NCI-H1436 treated with DMSO at 0.1 percent for 48 hours (cell line): ENCODE results near the gene ZNF506.
"Not testable (repeated sequence)": the region's sequence is repeated elsewhere in the genome, so short reads cannot be mapped to it uniquely, and the experiment has no call there.

Source experiments
- DNase-seq: peaks from one replicate; lab custom pipeline; 2025; lab: John Stamatoyannopoulos, UW

The ZNF506 gene

DNA sequence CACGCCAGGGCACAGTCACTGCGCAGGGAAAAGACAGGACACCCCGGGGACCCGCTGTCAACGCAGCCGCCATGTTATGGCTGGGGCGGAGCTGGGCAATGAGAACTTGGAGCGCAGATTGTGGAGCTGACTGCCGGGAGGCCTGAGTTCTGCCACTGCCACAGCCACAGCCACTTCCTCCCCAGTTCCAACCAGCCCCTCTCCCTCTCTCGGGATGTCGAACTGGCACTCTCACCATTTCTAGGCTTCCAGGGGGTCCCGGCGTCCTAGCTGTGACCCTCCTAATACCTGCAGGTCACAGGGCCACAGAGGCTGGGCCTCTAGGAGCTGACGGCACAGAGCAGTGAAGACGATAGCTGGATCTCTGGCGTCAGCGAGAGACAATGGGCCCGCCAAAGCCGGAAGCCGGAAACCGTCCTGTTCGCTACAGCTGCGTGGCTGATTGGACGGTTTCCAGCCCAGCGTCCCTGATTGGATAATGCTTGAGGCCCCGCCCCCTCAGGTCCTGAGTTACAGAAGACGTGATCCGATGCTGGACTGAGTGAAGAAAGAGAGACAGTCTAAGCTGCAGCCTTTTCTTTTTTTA lies at the start of gene ZNF506:
TSS of gene ZNF506 (minus strand) at position 385 of the 586 bp plus-strand sequence. CDS start at position 238, 147 bp downstream.
- DNase-seq, result peak; percentile 90

DNA sequence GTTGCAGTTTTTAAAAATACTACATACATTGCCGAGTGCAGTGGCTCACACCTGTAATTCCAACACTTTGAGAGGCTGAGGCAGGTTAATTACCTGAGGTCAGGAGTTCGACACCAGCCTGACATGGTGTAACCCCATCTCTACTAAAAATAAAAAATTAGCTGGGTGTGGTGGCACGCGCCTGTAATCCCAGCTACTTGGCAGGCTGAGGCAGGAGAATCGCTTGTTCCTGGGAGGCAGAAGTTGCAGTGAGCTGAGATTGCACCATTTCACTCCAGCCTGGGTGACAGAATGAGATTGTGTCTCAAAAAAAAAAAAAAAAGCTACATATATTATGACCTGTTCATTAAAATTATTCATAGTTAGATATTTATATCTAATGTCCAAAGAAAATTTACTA lies 48.5 kb upstream of the ZNF506 start:
- DNase-seq, result not testable (repeated sequence)

DNA sequence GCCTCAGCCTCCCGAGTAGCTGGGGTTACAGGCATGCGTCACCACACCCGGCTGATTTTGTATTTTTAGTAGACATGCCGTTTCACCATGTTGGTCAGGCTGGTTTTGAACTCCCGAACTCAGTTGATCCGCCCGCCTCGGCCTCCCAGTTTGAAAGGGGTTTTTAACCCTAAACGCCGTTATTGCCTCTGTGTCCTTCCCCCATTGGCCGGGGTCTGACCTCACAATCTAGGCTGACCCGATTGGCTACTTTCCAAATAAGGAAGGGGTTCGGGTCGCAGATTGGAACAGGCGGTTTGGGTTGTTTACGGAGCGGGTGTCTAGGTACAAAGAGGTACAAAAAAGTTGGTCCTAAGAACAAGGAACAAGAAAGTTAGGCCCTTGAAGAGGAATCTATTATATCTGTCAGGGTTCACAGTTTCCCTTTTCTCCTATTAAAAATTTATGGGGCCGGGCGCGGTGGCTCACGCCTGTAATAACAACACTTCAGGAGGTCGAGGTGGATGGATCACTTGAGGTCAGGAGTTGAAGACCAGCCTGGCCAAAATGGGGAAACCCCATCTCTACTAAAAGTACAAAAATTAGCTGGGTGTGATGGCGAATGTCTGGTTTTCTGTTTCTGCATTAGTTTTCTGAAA lies 45.2 kb upstream of the ZNF506 start:
- DNase-seq, result no peak

DNA sequence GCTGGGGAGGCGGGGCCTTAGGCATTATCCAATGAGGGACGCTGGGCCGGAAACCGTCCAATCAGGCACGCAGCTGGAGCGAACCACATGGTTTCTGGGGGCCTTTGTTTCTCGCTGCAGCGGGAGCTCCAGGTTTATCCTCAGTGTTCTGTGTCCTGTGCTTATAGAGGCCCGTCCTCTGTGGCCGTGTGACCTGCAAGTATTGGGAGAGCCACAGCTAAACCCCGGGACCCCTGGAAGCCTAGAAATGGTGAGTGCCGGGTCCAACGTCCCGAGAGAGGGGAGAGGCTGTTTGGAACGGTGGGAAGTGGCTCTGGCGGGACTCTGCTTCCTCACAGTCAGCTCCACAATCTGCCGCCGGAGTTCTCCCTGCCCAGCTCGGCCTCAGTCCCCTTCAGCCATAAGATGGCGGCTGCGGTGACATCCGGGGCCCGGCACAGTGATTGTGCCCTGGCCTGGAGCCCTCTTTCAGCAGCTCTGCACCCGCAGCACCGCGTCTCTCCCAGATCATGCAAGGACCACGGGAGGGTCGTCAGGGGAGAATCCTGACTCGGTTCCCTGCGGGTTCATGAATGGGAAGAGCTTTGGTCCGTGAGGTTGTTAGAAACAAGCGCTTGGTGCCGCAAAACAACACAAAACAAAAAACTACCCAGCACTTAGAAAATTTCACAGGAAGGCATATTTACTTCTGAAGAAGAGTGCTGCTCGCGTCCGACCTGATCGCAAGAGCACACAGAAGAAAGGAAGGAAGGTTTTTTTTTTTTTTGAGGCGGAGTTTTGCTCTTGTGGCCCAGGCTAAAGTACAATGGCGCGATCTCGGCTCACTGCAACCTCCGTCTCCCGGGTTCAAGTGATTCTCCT lies 44.4 kb upstream of the ZNF506 start, which contains the start of gene ZNF253:
TSS of gene ZNF253 (plus strand) at position 133 of the 861 bp plus-strand sequence. CDS start at position 248, 115 bp downstream.
- peak; percentile 89 for DNase-seq

DNA sequence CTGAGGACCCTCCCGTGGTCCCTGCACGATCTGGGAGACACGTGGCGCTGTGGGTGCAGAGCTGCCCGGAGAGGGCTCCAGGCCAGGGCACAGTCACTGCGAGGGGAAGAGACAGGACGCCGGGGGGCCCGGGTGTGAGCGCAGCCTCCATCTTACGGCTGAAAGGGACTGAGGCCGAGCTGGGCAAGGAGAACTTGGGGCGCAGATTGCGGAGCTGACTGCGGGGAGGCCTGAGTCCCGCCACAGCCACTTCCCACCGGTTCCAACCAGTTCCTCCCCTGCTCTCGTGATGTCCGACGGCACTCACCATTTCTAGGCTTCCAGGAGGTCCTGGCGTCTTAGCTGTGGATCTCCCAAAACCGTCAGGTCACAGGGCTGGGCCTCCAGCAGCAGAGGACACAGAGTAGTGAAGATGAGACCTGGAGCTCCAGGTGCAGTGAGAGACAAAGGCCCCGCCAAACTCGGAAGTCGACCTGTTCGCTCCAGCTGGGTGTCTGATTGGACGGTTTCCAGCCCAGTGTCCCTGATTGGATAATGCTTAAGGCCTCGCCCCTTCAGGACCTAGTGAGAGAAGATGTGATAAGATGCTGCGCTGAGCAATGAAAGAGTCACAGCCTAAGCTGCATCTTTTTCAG lies 39.3 kb upstream of the ZNF506 start:
- DNase-seq, result no peak

DNA sequence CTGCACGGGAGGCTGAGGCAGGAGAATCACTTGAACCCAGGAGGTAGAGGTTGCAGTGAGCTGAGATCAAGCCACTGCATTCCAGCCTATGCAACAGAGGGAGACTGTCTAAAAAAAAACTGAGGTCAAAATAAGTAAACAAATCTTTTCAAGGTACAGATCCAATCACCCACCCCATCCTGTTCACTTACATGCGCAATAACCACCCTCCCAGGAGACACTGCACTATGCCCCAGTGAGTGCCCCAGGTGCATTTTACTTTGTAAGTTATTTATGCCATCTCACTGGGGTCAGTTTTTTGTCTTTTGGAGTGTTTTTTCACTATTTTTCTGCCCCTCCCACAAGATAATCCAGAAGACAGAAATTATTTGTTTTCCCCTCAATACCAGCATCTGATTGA lies 37.2 kb upstream of the ZNF506 start:
- DNase-seq, result no peak

DNA sequence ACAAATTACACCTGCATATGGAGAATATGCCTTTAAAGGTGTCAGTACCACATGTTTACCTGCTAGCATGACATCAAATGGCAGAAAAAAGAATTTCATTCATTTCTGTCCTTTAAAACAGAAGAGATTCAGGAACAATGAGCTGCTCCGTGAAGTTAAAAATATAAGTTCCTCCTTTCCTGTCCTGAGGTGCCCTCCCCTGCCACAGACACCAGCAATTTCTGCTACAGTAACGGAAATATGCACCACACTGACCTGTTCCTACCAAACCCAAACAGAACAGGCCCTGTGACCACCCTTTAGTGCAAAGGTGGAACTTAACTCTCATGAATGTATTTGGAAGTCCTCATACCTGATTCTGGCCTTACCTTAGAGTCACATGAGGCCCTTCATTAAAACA lies 30.2 kb upstream of the ZNF506 start:
- DNase-seq, result not testable (repeated sequence)

DNA sequence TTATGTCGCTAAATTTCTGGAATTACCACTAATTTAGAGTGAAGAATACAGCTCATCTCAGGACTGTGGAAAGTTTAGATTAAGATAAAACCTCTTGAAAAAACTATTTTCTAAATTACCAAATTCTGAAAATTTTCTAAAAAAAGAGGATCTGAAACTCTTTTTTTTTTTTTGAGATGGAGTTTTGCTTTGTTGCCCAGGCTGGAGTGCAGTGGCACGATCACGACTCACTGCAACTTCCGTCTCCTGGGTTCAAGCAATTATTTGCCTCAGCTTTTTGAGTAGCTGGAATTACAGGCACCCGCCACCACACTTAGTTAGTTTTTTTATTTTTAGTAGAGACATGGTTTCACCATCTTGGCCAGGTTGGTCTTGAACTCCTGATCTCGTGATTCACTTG lies 27.5 kb upstream of the ZNF506 start:
- no peak for DNase-seq

DNA sequence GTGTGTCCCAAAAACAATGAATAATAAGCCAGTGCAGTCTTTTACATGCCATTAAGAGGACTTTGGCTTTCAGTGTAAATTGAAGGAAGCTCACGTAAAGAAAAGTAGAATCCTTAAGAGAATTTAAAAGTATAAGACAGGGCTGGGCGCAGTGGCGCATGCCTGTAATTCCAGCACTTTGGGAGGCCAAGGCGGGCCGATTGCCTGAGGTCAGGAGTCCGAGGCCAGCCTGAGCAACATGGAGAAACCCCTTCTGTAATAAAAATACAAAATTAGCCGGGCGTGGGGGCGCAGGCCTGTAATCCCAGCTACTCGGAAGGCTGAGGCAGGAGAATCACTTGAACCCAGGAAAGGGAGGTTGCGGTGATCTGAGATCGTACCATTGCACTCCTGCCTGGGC lies 26.2 kb upstream of the ZNF506 start:
- DNase-seq, result no peak

DNA sequence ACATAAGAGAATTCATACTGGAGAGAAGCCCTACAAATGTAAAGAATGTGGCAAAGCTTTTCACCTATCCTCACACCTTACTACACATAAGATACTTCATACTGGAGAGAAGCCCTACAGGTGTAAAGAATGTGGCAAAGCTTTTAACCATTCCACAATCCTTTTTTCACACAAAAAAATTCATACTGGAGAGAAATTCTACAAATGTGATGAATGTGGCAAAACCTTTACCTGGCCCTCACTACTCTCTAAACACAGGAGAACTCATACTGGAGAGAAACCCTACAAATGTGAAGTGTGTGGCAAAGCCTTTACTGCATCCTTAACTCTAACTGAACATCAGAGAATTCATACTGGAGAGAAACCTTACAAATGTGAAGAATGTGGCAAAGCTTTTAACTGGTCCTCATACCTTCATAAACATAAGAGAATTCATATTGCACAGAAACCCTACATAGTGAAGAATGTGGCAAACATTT lies 14.0 kb upstream of the ZNF506 start:
- DNase-seq, result no peak

DNA sequence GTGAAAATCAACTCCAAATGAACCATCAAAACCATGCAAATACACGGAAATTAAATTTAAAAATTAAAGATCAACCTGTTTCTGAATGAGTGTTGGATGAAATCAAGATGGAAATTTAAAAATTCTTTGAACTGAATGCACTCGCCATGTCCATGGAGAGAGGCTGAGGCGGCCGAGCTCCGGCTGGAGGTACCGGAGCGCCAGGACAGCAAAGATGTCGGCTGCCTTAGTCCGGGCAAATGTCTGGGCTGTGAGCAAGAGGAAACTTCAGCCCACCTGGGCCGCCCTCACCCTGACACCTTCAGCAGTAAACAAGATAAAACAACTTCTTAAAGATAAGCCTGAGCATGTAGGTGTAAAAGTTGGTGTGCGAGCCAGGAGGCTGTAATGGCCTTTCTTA lies 5.3 kb upstream of the ZNF506 start:
- DNase-seq, result no peak

DNA sequence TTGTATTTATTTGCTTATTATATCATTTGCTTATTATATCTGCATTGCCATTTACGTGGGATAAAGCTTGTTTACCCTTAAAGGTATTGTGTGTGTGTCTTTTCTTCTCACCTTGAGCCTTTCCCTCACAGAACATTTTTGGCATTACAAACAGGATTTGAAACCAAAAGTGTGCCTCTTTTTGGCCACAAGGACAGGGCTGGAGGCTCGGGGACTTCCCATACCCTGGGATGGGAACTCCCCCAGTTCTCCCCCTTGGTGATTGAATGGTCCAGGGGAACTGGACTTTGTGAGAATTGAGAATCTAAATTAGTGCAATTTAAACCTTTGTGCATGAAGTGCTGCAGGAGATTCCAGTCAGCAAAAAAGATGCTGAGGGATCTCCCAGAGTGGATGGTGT lies 2.4 kb upstream of the ZNF506 start:
- no peak for DNase-seq

DNA sequence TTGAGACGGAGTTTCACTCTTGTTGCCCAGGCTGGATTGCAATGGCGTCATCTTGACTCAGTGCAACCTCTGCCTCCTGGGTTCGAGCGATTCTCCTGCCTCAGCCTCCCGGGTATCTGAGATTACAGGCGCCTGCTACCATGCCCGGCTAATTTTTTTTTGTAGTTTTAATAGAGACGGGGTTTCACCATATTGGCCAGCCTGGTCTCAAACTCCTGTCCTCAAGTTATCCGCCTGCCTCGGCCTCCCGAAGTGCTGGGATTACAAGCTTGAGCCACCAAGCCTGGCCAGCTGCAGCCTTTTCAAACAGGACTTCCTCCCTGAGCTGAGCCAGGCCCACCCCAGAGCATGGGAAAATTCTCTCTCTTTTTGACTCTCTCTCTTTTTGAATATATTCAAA lies 426 bp upstream of the ZNF506 start:
- not testable (repeated sequence) for DNase-seq

DNA sequence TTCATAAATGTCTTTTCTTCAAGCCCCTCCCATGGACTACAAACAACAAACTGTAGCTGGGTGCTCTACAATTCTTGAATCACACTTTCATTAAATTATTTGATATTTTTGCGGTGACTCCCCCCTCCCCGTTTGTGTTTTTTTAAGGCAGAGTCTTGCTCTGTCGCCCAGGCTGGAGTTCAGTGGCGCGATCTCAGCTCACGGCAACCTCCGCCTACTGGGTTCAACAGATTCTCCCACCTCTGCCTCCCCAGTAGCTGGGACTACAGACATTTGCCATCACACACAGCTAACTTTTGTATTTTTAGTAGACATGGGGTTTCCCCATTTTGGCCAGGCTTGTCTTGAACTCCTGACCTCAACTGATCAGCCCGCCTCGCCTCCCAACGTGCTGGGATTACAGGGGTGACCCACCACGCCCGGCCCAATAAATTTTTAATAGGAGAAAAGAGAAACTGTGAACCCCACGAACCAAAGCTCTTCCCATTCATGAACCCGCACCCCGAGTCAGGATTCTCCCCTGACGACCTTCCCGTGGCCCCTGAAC lies 703 bp downstream of the ZNF506 start:
- DNase-seq, result no peak

DNA sequence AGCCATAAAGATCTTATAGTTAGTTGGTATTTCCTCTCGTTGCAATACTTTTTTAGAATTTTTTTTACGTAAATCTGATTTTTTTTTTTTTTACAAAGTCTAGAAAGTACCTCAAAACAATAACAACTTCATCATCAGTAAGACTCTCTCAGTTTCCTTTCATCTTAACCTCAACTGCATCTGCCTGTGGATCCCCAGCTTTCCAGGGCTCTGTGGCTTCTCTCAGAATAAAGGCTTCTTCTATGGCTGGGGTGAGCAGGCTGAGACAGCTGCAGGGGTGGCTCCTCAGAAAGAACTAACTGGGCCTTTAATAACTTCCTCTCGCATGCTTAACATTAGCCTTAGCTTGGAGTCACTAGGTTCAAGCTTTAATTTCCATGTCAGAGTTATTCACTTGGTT lies 4.2 kb downstream of the ZNF506 start:
- no peak for DNase-seq

DNA sequence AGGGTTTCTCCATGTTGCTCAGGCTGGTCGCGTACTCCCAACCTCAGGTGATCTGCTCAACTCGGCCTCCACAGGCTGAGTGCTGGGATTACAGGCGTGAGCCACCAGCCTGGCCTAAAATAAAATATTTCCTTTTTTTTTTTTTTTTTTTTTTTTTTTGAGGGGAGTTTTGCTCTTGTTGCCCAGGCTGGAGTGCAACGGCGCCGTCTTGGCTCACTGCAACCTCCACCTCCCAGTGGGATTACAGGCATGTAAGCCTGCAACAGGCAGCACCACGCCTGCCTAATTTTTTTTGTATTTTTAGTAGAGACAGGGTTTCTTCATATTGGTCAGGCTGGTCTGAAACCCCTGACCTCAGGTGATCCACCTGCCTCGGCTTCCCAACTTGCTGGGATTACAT lies 4.9 kb downstream of the ZNF506 start:
- DNase-seq, result no peak

DNA sequence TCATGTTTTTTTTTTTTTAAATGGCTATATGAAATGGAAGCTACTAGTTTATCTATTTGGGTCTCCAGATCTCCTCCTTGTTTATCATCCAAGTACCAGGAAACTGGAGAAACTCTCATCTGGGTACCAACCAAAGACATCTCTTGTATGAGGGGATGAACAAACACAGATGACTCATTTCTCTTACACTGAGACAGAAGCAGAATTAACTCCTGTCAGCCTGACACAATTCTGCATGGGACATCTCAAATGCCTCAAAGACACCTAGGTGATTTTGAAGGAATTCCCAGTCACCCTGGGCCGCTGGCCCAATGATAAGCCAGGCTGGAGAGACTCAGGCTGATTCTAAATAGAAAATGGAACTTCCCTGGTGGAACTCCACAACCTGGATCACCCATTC lies 9.6 kb downstream of the ZNF506 start:
- not testable (repeated sequence) for DNase-seq

DNA sequence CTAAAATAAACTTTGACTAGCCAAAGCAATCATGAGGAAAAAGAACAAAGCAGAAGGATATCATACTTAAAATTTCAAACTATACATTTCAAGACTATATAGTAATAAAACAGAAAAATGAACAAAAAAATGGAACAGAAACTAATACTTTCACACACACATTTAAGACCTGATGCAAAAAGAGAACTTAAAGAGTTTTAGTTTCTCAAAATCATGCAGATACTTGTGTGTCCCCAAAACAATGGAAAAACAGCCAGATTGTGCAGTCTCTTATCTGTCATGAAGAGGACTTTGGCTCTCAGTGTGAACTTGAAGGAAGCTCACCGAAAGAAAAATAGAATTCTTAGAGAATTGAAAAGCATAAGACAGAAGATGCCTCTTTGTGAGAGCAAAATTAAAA lies 16.1 kb downstream of the ZNF506 start:
- DNase-seq, result no peak

DNA sequence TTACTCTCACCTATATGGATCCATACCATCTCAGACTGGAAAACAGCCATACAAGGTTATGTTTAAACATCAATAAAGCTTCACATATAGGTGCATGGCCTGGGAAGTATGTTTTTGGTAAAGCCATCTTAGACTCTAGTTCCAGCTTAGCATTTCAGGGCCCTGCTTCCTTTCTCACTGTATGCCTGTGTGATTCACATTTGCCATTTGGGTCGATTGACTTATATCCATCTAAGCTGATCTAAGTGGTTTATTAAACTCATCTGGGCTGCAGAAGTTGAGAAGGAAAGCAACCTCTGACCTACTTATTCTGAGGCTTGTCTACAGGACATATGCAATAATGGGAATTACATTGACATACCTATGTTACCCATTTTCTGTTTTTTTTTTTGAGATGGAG lies 33.5 kb downstream of the ZNF506 start:
- DNase-seq, result no peak

DNA sequence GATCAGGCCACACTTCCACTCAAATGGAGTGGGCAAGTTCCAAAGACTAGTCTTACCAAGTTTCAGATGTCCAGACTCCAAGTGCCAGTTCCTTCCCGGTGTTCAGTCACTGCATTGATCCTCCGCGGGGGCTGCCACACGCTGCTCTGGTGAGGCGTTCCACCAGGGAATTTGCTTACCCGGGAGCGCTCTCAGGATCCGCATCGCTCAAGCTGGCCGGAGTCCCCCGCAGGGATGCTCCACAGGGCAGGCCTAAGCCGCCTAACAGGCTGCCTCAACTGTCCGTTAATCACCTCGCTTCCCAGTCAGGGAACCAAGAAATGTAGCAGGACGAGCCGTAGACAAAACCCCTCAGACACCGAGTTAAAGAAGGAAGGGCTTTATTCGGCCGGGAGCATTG lies 36.1 kb downstream of the ZNF506 start:
- not testable (repeated sequence) for DNase-seq

DNA sequence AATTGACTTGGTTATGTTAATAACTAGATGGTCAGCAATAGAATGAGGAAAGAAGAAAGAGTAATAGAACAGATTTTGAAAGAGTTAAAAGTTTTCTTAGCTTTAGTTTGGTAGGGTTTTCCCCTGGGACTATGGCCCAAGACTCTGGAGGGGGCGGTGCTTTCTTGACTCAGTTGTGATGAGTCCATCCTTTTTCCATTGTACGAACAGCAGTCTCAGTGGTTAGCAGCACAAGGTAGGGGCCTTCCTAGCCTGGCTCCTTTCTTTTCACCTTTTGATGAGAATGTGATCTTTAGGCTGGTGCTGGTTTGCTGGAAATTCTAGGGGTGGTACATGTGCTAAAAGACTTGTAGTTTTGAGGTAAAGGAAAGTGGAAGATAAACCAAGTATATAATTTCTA lies 38.8 kb downstream of the ZNF506 start:
- no peak for DNase-seq

DNA sequence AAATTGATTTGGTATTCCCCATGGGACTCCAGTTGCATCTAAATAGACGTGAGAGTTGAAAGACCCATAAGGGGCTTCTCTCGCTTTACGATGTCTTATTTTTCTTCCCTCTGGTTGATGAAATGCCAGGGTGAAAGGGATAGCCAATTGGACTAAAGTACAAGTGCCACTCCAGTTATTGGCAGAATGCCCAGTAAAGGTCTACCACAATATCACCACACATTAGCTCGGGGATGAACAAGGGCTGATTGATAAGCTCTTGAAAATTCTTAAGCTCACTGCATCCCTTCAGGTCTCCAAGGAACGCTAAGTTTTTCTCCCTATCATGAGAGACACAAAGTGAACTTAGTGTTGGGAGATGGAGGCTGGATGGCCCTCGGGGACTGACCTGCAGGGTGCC lies 39.8 kb downstream of the ZNF506 start:
- DNase-seq, result not testable (repeated sequence)
